Activated T-cell treated with anti-CD3 and anti-CD28 coated beads, Interleukin-2, amount 50 U/mL, for 72 hours (primary cell): Measurements from ENCODE around the gene PAX5. TPM values are rescaled to one million over a fixed set of nuclear protein-coding genes. Genes with fewer than 3 reads are reported as not detected.
A peak's percentile ranks its signal among the peaks of the same experiment; 100 is the strongest.

Experiments
- ATAC-seq, 2 donors: fragments of 150-1000 bp; cut with Tn5 transposase; replicated peaks in 1 of 2; 2 replicates each; pipeline ENCODE4 v1.10.0; 2021; ENCODE audit warnings: moderate library complexity in 2 of 2, mild to moderate bottlenecking in 1 of 2
- DNase-seq, 2 donors: peaks; one replicate each; pipeline ENCODE4 v3.0.0; 2021 to 2022; ENCODE audit warnings: mixed read lengths in 1 of 2
- H3K27ac Mint-ChIP-seq: one replicate; pipeline ENCODE4 v1.8.0; 2022; ENCODE audit warnings: mild to moderate bottlenecking, moderate library complexity, mixed read lengths
- H3K27me3 Mint-ChIP-seq: one replicate; pipeline ENCODE4 v1.8.0; 2022; ENCODE audit warnings: low read depth, mixed read lengths
- H3K36me3 Mint-ChIP-seq, 2 donors: one replicate each; pipeline ENCODE4 v1.8.0; 2022; ENCODE audit warnings: mixed read lengths in 2 of 2, mild to moderate bottlenecking in 1 of 2; ENCODE audit not compliant: insufficient read depth in 2 of 2
- H3K4me1 Mint-ChIP-seq: one replicate; pipeline ENCODE4 v1.8.0; 2022; ENCODE audit warnings: low read depth, mixed read lengths
- H3K4me3 Mint-ChIP-seq, 2 donors: one replicate each; pipeline ENCODE4 v1.8.0; 2022; ENCODE audit warnings: mild to moderate bottlenecking in 2 of 2, mixed read lengths in 2 of 2, moderate library complexity in 2 of 2
- H3K9me3 Mint-ChIP-seq, 2 donors: one replicate each; pipeline ENCODE4 v1.8.0; 2022; ENCODE audit warnings: mixed read lengths in 2 of 2
- total RNA-seq, 2 donors: library from RNA; stranded (reverse); gene quantifications; one replicate each; pipeline ENCODE4 v1.2.3, GENCODE V29; 2022

Gene PAX5
- total RNA-seq, 2 donors from 2014 or later, result 2.2 TPM

DNA sequence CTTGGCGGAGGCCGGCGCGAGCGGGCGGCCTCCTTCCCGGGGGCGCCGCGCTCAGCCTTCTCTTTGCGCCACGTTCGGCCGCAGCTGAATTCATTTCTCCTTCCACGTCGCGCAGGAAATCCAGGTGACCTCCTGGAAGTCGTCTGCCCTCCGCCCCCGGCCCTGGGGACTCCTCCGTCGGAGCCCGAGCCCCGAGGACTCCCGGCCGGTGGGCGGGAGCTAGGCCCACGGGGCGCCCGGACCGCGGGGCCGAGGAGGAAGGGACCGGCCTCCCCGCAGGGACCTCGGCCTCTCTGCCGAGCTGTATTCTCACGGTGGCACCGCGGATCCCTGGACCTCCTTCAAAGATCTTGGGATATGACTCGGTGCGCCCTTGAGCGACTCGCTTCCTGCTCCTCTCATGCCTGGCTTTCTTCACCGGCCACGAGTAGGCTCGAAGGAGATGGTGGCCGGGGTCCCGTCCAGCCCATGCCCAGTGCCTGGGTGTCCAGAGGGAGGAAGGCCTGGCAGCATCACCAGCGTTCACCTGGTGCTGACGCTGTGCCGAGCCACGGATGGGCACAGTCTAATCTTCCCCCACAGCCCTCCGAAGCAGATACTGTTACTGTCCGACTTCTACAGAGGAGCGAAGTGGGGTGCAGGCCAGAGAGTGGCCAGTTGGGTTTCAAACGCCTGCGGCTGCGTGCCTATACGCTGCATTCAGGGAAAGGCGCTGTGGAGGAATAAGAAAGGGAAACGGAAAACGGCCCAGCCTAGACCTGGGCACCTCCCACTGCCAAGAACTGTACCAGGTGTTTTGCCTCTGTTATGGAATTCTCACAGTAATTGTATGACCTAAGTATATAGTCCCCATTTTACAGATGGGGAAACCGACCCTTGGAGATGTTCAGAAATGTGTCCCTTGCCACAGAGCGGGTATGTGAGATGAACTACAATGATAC, 47.3 kb downstream of the PAX5 start:
- peaks cover 87% of the 10 kb centered on the region for H3K27me3 Mint-ChIP-seq
- H3K27ac Mint-ChIP-seq, result no peak overlapping the region
- H3K4me1 Mint-ChIP-seq, result peaks cover 22% of the 10 kb centered on the region
- ATAC-seq, result peak; percentile 12 to 17
- DNase-seq, result no peak
- H3K9me3 Mint-ChIP-seq, result peaks cover 0 to 10% of the 10 kb centered on the region in 2 donors
- peak overlapping the region; percentile 68 to 75 for H3K4me3 Mint-ChIP-seq
- H3K36me3 Mint-ChIP-seq, result peaks cover 7 to 10% of the 10 kb centered on the region in 2 donors

DNA sequence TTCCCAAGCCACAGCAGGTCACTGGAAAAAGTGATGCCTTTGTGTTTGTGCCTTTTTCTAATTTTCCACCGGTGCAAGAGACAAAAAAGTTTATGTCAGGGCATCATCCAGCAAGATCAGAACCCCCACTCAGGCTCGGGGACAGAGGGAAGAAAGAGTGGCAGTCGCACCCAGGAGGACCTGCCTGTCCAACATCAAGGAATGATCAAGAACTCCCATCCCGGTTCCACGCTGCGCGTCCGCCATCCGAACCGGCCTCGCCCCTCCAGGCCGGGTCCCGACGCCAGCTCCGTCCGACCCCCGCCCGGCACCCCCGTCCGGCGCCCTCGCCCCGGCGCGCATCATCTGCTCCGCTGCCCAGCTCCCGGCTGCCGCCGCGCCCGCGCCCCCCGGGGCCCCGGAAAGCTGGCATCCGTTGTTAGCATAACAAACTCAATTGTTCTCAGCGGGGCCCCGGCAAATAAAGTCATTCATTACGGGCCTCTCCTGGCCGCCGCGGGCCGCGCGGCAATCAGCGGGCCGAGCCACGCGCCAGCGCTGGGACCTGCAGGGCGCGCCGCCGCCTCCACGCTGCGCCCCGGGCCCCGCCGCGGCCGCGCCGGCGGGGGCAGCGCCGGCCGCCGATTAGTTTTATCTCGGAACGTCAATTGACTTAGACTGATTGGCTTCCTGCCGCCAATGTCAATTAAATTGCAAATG, 48.1 kb downstream of the PAX5 start:
- ATAC-seq (peak; percentile 57), DNase-seq (peak in 1 of 2 donors; percentile 10)
- no peak overlapping the region for H3K27ac Mint-ChIP-seq
- H3K36me3 Mint-ChIP-seq, result peaks cover 5 to 6% of the 10 kb centered on the region in 2 donors
- H3K27me3 Mint-ChIP-seq, result peaks cover 85% of the 10 kb centered on the region
- peaks cover 22% of the 10 kb centered on the region for H3K4me1 Mint-ChIP-seq
- peaks cover 0 to 5% of the 10 kb centered on the region in 2 donors for H3K9me3 Mint-ChIP-seq
- H3K4me3 Mint-ChIP-seq, result peak overlapping the region; percentile 63 to 75

DNA sequence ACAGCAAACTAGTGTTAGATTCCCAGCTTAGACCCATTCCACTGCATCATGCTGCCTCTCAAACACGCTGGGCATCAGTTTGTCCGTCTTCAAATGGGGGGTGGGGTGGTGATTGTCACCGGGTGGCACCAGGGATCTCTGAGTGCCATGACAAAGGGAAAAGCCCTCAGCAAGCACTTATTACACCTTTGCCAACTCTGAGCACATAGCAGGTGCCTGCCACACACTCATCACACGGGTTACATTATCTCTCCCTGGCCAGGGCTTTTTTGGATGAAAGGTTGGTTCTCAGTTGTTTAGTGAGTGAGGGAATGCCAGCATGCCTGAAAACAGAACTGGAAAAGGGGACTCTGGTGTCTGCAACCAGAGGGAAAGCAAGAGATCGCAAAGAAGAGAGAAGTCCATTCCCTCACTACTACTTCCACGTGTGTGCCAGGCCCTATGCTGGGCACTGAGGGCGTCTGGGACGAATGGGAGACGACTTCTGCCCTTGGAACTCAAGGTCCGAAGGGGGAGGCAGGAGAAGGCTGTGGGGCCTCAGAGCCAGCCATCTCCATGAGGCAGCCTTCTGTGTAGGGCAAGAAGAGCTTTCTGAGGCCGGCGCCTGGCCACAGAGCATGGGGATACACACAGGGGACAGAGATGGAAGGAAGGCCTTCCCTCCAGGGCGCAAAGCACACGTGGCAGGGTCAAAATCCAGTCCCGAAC, 48.9 kb downstream of the PAX5 start:
- Mint-ChIP-seq H3K27me3 (peaks cover 83% of the 10 kb centered on the region), H3K4me3 (peak overlapping the region; percentile 61 to 63), H3K9me3 (peaks cover 0 to 1% of the 10 kb centered on the region in 2 donors), H3K27ac (no peak overlapping the region), H3K4me1 (peaks cover 22% of the 10 kb centered on the region), H3K36me3 (peaks cover 1 to 2% of the 10 kb centered on the region in 2 donors)
- no peak for ATAC-seq
- no peak for DNase-seq

DNA sequence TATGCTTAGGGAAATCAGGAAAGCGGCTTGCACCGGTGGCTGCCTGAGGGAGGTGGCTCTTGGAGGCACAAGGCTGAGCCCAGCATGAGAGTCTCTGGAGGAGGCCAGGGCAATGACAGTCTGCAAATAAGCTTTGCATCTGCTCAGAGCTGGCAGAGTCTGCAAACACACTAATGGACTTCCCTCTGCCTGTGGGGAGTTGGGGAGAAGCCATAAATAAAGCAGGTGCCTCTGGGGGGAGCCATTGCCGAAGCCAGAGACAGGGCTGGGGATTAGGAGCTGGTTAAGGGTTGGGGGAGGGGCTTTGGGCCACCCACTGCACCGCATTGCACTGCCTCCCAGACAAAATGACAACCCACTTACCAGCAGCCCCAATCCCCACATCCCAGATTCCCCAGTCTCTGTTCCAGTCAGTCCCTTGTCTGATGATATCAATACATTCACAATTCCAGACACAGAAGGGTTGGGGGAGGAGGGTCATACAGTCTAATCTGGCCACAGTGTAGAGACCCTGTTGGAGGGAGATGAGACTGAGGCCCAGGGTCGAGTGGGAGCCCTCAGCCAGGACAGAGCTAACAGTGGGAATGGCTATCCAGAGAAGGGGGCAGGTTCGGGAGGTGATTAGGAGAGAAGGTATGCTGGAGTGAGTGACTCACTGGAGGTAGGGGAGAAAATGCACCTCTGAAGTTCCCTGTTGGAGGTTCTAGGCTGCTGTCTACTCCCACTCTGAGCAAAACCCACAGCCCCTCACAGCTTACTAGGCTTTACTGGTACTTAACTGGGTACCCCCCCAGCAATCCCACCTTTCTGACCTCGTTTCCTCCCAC, 53.7 kb downstream of the PAX5 start:
- ATAC-seq, result no peak
- no peak for DNase-seq
- Mint-ChIP-seq H3K27me3 (peaks cover 52% of the 10 kb centered on the region), H3K27ac (no peak overlapping the region), H3K9me3 (no peaks in the 10 kb centered on the region), H3K4me1 (no peaks in the 10 kb centered on the region), H3K36me3 (no peaks in the 10 kb centered on the region), H3K4me3 (no peak overlapping the region)

DNA sequence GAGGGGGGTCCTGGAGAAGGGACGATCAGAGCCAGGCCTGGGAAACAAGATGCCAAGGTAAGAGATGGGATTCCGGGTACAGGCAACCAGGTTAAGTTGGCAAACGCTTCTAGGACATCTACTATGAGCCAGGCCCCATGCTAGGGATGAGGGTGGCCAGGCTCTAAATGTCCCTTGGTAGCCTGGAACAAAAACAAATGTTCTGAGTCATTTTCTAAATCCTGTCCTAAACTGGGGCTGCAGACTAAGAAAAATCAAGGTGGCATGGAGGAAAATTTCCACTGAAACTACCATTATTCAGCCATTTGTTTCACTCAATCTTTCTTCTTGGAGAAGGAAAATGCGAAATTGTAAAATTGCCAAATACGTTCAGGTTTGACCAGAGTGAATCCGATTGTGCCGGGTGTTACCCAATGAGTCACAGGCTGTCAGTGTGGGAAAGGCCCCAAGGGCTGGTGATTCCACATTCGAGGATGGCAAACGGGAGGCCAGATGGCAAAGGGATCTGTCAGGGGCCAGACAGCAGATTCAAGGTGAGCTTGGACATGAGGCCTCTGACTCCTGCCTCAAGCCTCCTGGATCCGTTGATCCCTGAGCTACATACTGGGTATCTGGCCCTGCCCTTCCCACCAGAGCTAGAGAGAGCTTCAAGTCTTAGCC, 57.6 kb downstream of the PAX5 start:
- H3K4me1 Mint-ChIP-seq, result peaks cover 6% of the 10 kb centered on the region

DNA sequence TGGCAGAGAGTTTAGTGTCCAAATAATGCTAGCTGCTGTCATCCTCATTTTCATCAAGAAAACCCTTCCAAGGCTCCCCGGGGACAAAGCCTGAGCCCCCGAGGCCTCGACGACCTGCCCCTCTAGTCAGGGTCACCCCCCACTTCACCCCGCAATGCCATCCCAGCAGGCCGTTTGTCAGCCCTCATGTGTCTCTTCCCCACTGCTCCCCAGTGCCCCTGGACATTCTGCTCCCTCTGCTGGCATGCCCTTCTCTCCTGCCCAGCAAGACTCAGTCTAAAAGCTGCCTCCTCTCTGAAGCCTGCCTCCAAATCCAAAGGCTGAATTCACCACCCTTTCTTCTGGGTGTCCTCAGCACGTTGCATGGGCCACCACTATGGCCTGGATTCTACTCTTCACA, 59.3 kb downstream of the PAX5 start:
- Mint-ChIP-seq H3K36me3 (no peaks in the 10 kb centered on the region), H3K27ac (no peak overlapping the region), H3K9me3 (no peaks in the 10 kb centered on the region), H3K4me1 (peaks cover 6% of the 10 kb centered on the region), H3K27me3 (peaks cover 17% of the 10 kb centered on the region), H3K4me3 (no peak overlapping the region)
- ATAC-seq (no peak), DNase-seq (no peak)

More for the DNA sequence above, 57.6 kb downstream of the PAX5 start:
- Mint-ChIP-seq H3K36me3 (no peaks in the 10 kb centered on the region), H3K27ac (no peak overlapping the region), H3K9me3 (no peaks in the 10 kb centered on the region), H3K27me3 (peaks cover 28% of the 10 kb centered on the region), H3K4me3 (no peak overlapping the region)
- ATAC-seq, result no peak
- DNase-seq, result no peak

DNA sequence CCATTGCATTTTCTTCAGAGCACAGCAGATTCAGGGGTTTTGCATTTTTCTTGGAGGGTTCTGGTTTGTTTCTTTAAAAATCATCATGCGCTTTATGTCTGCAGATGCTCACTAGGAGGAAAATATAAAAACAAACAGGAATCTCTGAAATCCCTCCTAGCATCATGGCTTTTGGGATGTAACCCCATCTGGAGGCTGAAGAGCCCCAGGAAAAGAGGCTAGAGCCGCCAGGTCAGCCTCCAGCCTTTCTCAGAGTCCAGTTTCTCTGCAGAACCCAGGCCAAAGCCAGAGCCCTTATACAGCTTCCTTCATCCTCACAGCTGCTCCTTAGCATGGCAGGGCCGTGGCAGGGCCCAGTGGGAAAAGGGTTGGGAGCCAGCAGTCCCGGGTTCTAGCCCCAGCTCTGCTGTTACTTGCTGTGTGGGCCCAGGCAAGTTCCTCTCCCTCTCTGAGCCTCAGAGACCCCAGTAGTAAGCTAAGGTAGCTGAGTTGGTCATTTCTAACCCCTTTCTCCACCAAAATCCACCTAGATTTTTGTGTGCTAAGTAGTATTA, 62.1 kb downstream of the PAX5 start:
- H3K27me3 Mint-ChIP-seq, result peaks cover 17% of the 10 kb centered on the region
- peaks cover 6% of the 10 kb centered on the region for H3K4me1 Mint-ChIP-seq
- H3K36me3 Mint-ChIP-seq, result no peaks in the 10 kb centered on the region
- ATAC-seq (no peak), DNase-seq (no peak)
- no peaks in the 10 kb centered on the region for H3K9me3 Mint-ChIP-seq
- H3K27ac Mint-ChIP-seq, result no peak overlapping the region
- no peak overlapping the region for H3K4me3 Mint-ChIP-seq

DNA sequence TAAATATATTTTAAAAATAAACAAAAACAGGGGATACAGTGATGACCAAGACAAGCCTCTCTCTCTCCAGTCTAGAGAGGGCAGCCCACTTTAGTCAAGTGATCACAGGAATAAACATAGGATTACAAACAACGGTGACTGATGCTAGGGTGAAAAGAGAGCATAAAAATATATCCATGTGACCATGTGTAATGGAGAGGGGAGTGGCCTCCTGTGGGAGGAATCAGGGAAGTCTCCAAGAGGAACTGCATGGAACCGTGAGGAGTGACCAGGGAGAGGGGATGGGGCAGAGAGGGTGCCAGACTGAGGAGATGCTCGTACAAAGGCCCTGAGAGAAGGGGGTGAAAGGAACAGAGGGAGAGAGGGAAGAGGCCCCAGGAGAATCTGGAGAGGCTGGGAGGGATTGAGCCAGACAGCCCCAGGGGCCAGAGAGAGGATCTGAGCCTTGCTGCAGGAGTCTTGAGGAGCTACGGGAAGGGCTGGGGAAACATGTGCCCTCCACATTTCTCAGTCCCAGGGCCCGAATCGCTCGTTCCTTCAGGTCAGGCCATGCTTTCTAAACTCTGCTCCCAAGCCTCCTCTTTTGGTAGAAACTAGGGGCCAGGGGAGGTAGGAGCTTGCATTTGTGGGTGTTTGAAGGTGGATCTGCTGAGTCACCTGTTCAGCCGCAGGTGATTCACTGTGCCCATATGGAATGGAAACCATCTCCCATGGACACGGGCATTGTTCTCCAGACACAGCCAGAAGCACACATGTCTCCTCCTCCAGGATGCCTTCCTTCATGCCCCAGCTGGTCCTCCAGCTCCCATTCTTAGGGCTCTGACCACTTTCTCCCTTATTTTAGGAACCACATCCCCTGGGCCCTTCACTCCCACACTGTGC, 63.8 kb downstream of the PAX5 start:
- peaks cover 7% of the 10 kb centered on the region for H3K27me3 Mint-ChIP-seq
- no peak overlapping the region for H3K4me3 Mint-ChIP-seq
- no peak for ATAC-seq
- no peaks in the 10 kb centered on the region for H3K36me3 Mint-ChIP-seq
- H3K4me1 Mint-ChIP-seq, result peaks cover 6% of the 10 kb centered on the region
- no peak for DNase-seq
- H3K27ac Mint-ChIP-seq, result no peak overlapping the region
- no peaks in the 10 kb centered on the region for H3K9me3 Mint-ChIP-seq

DNA sequence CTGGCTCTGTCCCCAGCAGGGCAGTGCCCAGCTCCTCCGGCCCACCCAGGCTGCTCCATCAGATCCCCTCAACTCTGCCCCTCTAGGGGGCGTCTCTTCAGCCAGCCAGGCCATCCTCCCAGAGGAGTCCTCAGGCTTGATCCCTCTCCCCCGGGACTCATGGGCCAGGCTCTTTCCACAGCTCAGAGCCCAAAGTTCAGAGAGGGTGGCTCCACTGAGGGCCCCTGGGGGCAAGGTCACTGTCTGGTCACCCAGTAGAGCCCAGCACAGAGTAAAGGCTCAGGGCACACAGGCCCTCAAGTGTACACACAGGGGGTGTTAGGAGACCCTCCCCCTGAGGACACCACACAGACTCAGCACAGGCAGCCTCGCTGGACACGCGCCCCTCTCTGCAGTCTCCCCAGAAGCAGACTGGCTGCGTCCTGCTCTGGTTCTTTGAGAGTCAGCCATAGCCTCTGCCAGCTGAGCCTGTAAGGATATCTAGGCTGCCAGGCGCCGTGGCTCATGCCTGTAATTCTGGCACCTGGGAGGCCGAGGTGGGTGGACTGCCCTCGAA, 64.8 kb downstream of the PAX5 start:
- ATAC-seq, result no peak
- Mint-ChIP-seq H3K36me3 (no peaks in the 10 kb centered on the region), H3K27me3 (no peaks in the 10 kb centered on the region), H3K27ac (no peak overlapping the region), H3K9me3 (no peaks in the 10 kb centered on the region), H3K4me1 (no peaks in the 10 kb centered on the region), H3K4me3 (no peak overlapping the region)
- DNase-seq, result no peak

DNA sequence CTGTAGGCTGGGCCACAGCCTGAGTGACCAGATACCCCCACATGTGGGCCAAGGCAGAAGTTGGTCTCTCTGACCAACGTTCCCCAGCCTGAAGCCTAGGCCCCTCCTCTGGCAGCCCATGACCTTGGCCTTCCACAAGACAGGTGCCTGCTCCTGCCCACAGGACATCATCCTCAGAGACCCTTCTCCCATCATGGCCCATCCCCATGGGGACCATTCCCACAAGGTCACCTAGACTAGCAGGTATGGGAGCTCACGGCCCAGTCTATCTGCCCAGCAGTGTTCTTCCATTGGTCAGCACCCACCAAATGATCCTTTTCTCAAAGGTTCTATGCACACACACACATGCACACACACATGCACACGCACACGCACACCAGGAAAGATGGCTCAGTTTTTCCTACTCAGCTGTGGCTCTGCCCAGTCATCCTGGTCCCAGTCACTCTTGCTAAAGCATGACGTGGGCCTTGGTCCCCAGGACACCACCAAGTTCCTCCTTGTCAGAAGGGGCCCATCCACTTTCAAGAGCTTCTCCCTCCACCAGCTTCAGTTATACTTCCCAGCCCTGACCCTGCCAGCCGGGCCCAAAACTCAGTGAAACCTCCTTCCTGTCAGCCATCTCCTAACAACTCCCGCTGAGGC, 65.4 kb downstream of the PAX5 start:
- ATAC-seq, result peak in 1 of 2 donors; percentile 59
- H3K9me3 Mint-ChIP-seq, result no peaks in the 10 kb centered on the region

More for the DNA sequence above, 65.4 kb downstream of the PAX5 start:
- Mint-ChIP-seq H3K36me3 (no peaks in the 10 kb centered on the region), H3K4me1 (no peaks in the 10 kb centered on the region), H3K27ac (no peak overlapping the region), H3K27me3 (no peaks in the 10 kb centered on the region), H3K4me3 (no peak overlapping the region)
- no peak for DNase-seq
